GM12873 (cell line): ENCODE measurements around the gene UNKL.

Experiments used
- TF ChIP-seq, protein P1 (sequence below): IDR thresholded peaks from 2 replicates; pipeline ENCODE4 v1.5.1; 2012; ENCODE audit warnings: low read depth, mild to moderate bottlenecking, moderate library complexity, low read length, control low read depth; ENCODE audit not compliant: insufficient read depth; ENCODE audit errors: missing control alignments

The UNKL gene

DNA sequence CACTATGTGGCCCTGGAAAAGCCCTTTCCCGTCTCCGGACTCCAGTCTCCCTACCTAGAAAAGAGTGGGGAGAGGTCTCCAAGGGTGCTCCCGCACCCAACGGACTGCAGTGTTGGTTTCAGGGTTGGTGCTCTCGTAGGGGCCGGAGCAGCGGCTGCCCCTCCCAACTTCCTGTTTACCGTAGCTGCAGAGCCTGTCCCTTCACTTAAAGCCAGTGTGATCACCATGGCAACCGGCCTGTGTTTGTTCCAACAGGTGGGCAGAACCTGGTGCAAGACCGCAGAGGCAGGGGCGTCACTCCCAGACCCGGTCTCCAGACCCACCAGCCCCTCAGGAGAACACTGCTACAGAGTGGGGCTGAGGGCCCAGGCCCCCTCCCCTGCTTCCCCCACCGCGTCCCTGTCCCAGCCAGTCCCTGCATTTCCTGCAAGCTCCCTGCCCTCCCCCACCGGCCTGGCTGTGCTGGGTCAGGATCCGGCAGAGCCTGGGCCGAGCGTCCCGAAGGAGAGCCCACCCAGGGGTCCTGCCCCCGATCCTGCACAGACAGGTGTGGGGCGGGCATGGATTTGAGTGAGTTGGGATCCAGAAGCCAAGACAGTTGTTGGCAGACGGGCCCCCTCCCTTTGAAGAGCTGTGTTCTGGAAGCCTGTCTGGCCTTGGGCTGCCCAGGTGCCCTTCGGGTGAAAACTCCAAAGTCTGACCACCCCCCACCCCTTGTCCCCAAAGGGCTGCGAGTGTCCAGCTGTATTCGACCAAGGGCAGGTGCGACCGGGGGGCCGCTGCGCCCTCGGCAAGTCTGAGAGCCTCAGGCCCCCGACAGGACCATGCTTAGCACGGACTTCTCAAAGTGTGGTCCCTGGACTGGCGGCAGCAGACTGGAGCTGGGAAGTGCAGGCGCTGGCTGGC lies 82.5 kb downstream of the UNKL start:
- TF ChIP-seq, protein P1, sequence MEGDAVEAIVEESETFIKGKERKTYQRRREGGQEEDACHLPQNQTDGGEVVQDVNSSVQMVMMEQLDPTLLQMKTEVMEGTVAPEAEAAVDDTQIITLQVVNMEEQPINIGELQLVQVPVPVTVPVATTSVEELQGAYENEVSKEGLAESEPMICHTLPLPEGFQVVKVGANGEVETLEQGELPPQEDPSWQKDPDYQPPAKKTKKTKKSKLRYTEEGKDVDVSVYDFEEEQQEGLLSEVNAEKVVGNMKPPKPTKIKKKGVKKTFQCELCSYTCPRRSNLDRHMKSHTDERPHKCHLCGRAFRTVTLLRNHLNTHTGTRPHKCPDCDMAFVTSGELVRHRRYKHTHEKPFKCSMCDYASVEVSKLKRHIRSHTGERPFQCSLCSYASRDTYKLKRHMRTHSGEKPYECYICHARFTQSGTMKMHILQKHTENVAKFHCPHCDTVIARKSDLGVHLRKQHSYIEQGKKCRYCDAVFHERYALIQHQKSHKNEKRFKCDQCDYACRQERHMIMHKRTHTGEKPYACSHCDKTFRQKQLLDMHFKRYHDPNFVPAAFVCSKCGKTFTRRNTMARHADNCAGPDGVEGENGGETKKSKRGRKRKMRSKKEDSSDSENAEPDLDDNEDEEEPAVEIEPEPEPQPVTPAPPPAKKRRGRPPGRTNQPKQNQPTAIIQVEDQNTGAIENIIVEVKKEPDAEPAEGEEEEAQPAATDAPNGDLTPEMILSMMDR, result no peak

DNA sequence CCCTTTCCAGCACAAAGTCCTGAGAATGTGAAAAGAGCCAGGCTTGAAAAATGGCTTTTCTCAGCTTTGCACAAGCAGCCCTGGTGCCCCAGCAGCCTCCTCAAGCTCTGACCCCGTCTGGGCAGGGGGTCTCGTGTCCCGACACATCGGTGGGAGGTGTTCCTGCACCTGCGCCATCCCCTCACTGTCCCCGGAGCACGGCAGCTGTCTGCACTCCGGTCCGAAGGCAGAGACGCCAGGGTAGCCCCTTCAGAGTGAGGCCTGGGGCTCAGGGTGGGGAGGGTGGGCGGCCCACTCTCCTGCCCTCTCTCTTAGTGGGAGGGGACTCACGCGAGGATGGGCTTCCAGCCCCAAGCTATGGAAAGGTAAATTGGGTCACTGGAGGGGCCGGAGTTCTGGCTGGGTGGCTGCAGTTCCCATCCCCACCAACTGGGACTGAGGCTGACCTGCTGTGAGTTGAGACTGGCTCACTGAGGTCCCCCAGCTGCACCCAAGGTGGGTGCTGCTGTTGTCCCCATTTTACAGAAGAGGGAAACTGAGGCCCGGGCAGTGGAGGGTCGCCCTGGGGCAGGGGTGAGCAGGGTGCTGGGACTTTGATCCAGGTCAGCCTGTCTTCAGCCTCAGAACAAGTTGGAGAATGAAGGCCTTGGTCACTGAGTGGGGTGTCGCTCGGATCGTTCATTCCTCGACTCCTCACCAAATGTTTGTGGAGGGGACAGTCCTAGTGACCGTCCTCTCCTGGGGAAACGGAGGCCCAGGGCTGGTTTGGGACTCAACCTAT lies 83.4 kb downstream of the UNKL start:
- TF ChIP-seq, protein P1, result peak; percentile 17

DNA sequence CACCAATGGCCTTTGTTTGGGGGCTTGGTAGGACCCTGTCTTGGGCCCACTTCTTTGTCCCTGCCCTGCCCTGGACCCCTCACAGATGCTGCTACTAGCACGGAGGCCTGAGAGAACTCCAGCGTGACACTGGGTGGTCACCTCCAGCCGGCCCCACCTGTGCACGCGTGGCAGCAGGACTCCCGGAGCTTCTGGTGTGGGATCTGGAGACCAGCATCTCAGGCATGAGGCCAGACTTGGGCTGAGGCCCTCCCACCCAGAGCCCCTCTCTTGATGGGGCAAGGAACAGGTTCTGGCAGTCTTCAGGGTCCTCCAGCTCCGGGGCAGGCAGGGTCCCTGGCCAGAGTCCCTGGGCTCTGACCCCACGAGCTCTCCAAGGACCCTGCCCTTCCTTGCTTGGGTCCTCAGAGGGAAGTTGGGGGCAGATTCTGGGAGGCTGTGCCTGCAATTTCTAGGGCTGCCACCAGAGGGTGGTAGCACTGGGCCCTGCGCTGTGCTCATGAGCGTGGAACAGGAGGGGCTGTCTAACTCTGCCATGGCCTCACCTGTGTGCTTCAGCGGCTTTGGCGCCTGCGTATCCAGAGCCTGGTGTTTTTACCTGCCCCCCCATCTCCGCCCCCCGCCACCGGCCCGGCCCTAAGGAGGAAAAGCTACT lies 84.1 kb downstream of the UNKL start:
- TF ChIP-seq, protein P1, result peak; percentile 81

DNA sequence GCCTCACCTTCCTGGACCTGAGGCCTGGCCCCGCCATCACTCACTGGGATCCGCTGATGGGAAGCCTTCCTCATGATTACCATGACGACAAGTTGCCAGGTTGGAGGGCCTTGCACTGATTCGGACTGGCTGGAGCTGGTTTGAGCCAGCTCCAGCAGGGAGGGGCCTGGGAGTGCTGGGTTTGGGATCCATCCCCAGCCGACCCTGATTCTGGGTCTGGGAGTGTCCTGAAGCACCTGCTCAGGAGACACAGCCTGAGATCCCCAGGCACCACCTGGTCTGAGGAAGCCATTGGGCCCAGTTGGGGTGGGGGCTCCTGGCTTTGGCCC lies 86.9 kb downstream of the UNKL start:
- TF ChIP-seq, protein P1, result no peak

DNA sequence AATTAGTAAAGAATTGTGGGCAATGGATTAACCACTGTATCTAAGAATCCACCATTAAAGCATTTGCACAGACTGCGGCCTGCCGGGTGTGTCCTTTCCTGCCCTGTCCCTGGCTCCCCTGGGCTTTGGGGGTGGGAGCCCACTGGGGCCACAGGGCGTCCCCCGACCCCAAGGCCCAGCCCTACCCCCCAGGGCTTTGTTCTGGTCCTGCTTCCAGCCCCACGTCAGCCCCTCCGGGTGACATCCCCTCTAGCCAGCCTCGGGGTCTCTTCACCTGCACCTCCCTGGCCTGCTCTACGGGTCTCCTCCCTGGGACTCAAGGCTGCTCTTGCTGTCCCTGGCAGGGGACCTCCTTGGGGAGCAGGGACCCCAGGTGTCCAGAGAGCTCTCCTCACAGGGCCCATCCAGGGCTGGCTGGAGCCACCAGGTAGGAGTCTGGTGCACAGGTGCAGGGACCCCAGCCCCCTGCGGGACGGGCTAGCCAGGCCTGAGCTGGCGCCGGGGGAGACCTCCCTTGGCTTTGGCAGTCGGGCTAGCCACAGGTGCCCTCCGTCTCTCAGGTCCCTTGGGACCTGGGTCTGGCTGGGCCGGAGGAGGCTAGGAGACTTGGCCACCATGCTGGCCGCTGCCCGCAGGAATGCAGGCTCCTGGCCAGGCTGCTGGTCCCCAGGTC lies 87.4 kb downstream of the UNKL start:
- TF ChIP-seq, protein P1, result no peak

DNA sequence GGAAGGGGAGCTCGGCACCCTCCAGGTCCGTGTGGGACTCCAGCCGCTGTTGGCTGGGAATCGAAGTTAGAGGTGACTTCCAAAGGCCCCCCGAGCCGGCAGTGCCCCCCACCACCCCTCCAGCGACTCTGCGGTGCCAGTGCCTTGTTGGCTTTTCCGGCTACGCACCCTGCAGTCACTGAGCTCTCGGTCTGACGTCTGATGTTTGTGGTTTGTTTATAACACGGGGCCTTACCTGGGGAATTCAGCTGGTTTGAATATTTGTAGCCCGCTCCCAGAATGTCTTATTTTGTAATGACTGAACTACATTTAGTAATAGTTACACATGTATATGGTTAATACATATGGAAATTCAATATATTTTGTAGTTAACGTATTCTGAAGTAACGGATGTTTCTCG lies 88.1 kb downstream of the UNKL start:
- TF ChIP-seq, protein P1, result no peak
